ENCODE measurements around the gene ROMO1. TPM values are rescaled to one million over a fixed set of nuclear protein-coding genes. Genes with fewer than 3 reads are reported as not detected.

Gene ROMO1
- total RNA-seq, 1 experiment from 2014 or later: 207 TPM

GRCh38 chr20:35695978-35696377 is 3.2 kb upstream of the ROMO1 start:
- Histone ChIP-seq H3K4ac (ENCODE audit: low read depth, low read length) (no peak overlapping the region), H2BK20ac (ENCODE audit: low read depth, low read length, poor library complexity, severe bottlenecking) (no peak overlapping the region), H3K4me2 (ENCODE audit: insufficient read depth, insufficient read length, low read length) (no peak overlapping the region), H3K23ac (ENCODE audit: insufficient read length, low read depth, low read length) (no peak overlapping the region), H3K79me1 (ENCODE audit: insufficient read depth, low read depth, low read length, poor library complexity, severe bottlenecking) (no peaks in the 10 kb centered on the region), H3K79me2 (ENCODE audit: insufficient read depth, low read length) (no peaks in the 10 kb centered on the region), H3K27me3 (ENCODE audit: insufficient read depth, low read length) (no peaks in the 10 kb centered on the region), H3K4me1 (ENCODE audit: insufficient read depth, low read length) (no peaks in the 10 kb centered on the region), H4K5ac (ENCODE audit: insufficient read length, low read depth, low read length) (no peak overlapping the region), H3K14ac (ENCODE audit: insufficient read depth, low read length) (no peak overlapping the region), H4K8ac (replicated peaks; ENCODE audit: insufficient read length, low read depth, low read length) (no peak overlapping the region), H2AK5ac (ENCODE audit: insufficient read length, low read length) (no peak overlapping the region), H2BK5ac (ENCODE audit: insufficient read length, low read length) (no peak overlapping the region), H2AFZ (ENCODE audit: low read length) (no peak overlapping the region), H4K20me1 (ENCODE audit: control insufficient read depth, insufficient read depth, insufficient read length) (no peaks in the 10 kb centered on the region), H3K56ac (ENCODE audit: insufficient read length, low read depth, low read length) (no peak overlapping the region), H3K9ac (ENCODE audit: extremely low read depth, insufficient read length, low read length) (no peak overlapping the region), H2BK12ac (ENCODE audit: insufficient read length, low read depth, low read length) (no peak overlapping the region), H3K23me2 (ENCODE audit: insufficient read length, low read depth, low read length, poor library complexity, severe bottlenecking) (peaks cover 8% of the 10 kb centered on the region), H3T11ph (ENCODE audit: low read length) (no peak overlapping the region), H3K9me3 (ENCODE audit: control insufficient read depth, low read depth, low read length) (no peaks in the 10 kb centered on the region), H2BK15ac (ENCODE audit: low read depth, low read length) (no peak overlapping the region), H3K27ac (ENCODE audit: insufficient read length, low read depth, low read length) (no peak overlapping the region), H3K18ac (ENCODE audit: insufficient read length, low read depth, low read length) (no peak overlapping the region), H2BK120ac (ENCODE audit: low read depth, low read length, poor library complexity, severe bottlenecking) (no peak overlapping the region), H4K91ac (ENCODE audit: insufficient read length, low read depth, low read length) (no peak overlapping the region)
- H3K36me3 Mint-ChIP-seq (ENCODE audit: insufficient read depth in 1 of 3, low read depth in 3 of 3): peaks cover 9 to 28% (median 27%) of the 10 kb centered on the region in 3 experiments; a peak in 6 of 7 replicates
- DNase-seq: no peak
- H3K27me3 Mint-ChIP-seq (ENCODE audit: low read depth): peaks cover 2% of the 10 kb centered on the region; the same call in 1 of the 2 replicates
- H3K4me3 Mint-ChIP-seq: no peak overlapping the region
- no peak overlapping the region for H3K27ac Mint-ChIP-seq
- TF ChIP-seq CTCF (conservative IDR thresholded peaks at IDR 0.05): no peak
- H3K9me3 Mint-ChIP-seq: no peaks in the 10 kb centered on the region
- no CpG with 5 or more reads among the region's 4 CpGs for WGBS (ENCODE audit: extremely low coverage, insufficient read length, low lambda C conversion rate)
- H3K4me1 Mint-ChIP-seq: peaks cover 17 to 18% of the 10 kb centered on the region in 2 experiments

All from H9 (cell line).